EH (cell line): ENCODE measurements around the gene ANAPC2.

Experiments
- DNase-seq: peaks from one replicate; pipeline ENCODE4 v3.0.0-alpha.2; 2015; ENCODE audit warnings: low read depth

ANAPC2 gene

DNA sequence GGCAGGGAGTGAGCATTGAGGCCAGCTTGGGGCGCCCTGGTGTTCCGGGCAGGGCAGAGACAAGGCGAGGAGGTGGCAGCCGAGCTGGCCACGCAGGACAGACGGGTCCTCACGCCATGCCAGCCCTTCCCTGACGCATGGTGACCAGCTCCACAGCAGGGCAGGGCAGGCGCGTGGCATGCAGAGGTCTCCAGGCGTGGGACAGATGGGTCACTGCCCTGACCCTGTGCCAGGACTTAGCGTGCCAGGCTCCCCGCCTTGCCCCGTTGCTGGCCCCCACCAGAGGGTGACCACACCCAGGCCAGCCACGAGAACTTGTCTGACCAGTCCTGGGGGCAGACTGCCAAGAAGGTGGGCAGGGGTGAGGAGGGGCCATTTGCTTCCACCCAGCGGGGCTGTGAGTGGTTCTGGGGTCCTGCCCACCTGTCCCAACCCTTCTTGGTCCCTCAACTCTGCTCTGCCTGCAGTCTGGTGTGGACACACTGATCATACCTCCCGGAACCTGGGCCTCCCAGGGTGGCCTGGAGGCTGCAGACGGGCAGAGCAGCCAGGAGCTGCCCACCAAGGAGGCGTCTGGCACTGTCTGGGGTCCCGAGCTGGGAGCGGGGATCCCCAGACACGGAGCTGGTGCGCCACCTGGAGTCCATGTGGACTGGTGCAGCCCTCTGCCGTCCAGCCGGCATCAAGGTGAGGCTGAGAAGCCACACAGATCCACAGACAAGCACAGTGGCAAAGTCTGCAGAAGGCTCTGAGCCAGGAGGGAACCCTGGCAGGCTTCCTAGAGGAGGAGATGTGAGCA lies 38.9 kb upstream of the ANAPC2 start, which contains the start of gene RNF224:
RNF224 (plus strand) TSS at position 449 of the 799 bp plus-strand sequence. CDS start 834 bp downstream, outside the sequence.
- peak; percentile 75 for DNase-seq

DNA sequence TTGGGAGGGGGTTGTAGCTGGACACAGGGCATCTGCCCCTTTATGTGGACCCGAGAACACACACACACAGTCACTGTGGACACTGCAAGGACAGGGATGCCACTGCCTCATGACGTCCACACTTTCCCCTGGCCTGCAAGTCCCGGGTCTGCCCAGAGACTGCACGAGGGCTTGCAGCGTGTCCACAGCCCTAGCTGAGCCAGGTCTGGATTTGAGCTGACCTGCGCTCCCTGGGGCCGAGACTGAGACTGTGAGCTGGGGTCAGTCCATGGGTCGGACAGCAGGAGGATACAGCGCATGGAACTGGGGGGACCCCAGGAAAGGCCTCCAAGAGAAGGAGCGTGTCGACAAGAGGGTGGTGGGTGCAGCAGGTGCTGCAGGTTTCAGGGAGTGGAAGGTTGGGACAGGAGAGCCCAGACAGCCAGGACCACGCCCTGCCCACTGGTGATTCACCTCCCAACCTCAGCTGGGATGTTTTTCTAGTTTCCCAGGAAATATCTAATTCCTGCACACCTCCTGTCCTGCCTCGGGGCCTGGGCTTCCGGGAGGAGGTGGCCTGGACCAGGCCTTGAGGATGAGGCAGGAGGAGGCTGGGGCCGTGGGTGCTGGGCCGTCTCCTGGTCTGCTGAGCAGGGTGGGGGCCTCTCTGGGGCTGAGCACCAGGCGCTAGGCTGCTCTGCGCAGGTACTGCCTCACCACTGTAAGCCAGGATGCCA lies 38.1 kb upstream of the ANAPC2 start:
- DNase-seq: peak; percentile 31

DNA sequence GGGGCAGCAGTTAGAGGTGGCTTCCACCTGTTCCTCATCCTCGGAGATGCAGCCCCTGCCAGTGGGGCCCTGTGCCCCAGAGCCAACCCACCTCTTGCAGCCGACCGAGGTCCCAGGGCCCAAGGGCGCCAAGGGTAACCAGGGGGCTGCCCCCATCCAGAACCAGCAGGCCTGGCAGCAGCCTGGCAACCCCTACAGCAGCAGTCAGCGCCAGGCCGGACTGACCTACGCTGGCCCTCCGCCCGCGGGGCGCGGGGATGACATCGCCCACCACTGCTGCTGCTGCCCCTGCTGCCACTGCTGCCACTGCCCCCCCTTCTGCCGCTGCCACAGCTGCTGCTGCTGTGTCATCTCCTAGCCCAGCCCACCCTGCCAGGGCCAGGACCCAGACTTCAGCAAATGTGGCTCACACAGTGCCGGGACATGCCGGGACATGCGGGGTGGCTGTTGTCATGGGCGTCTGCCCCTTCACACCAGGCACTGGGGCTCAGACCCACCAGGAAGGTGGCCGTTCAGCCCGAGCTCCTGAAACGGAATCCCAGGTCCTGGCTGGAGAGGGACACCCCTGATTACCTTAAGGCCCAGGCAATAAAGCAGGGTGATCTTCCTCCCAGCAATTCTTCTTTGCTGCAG lies 37.5 kb upstream of the ANAPC2 start:
- DNase-seq: no peak

DNA sequence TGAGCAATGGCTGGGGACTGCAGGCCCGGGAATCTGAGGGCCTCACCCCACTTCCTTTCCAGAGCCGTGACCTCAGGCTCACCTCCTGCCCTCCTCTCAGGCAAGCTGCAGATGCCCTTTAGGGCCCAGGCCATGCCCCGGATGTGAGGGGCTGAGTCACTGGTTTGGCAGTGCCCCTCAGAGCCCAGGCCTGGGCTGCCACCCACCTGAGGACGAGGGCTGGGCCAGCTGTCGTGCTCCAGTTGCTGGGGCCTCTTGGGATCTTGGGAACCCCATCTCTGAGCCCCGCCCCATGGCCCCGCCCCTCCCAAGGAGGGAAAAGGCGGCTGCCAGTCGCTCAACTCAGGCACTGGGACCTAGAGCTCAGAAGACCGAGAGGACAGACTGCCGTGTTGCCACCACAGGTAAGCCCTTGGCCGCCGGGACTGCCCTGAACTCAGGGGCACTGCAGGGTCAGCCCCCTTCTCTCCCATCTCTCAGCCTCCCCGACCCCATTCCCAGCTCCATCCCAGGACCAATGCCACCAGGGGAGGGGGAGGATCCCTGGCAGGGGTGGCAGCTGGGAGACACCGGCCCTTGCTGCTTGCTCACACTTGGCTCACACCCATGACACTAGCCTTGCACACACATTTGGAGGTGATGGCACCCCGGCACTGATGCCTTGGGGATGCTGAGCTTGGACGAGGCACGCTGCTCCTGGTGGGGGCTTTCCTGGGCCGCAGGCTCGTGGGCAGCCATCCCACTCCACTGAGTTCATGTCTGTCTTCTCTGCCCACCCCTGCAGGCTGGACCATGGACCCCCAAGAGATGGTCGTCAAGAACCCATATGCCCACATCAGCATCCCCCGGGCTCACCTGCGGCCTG lies 36.7 kb upstream of the ANAPC2 start, which contains the start of gene CYSRT1:
CYSRT1 (plus strand) TSS at position 345 of the 865 bp plus-strand sequence; CDS start at position 793, 448 bp downstream.
- DNase-seq: no peak

DNA sequence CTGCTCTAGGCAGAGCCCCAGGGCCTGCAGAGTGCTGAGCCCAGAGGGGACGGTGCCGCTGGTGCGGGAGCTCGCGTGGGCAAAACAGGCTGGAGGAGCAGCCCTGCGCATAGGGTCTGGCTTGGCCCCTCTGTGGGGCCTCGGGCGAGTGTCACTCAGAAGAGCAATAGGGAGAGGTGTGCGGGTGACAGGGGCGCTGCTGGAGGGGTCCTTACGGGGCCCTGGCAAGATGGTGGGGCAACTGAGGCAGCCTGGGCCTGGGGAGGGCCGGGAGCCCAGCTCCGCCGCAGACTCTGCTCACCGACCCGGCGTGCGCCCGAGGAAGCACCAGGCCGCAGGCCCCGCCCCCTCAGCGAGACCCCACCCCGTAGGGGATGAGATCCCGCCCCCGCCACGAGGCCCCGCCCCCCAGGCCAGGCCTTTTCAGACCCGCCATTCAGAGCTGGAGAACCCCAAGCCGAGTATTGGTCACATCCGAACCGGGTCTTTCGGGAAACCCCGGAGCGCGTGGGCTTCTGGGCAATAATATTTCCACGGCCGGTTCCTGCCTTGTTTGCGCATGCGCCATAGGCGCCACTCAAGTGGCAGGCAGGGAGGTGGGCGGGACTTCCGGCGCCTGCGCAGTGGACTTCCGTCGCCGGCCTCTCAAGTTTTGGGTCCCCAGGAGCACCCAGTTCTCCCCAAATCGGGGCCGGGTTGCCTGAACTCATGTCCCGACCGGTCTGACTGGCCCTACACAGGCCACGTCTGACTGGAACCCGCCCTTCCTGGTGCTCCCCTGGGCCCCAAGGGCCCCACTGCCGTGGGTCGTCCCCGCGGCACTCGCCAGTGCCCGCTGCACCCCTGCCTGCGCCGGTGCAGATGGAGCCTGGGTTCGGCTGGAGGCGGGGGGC lies 35.0 kb upstream of the ANAPC2 start:
- DNase-seq: peak; percentile 99

DNA sequence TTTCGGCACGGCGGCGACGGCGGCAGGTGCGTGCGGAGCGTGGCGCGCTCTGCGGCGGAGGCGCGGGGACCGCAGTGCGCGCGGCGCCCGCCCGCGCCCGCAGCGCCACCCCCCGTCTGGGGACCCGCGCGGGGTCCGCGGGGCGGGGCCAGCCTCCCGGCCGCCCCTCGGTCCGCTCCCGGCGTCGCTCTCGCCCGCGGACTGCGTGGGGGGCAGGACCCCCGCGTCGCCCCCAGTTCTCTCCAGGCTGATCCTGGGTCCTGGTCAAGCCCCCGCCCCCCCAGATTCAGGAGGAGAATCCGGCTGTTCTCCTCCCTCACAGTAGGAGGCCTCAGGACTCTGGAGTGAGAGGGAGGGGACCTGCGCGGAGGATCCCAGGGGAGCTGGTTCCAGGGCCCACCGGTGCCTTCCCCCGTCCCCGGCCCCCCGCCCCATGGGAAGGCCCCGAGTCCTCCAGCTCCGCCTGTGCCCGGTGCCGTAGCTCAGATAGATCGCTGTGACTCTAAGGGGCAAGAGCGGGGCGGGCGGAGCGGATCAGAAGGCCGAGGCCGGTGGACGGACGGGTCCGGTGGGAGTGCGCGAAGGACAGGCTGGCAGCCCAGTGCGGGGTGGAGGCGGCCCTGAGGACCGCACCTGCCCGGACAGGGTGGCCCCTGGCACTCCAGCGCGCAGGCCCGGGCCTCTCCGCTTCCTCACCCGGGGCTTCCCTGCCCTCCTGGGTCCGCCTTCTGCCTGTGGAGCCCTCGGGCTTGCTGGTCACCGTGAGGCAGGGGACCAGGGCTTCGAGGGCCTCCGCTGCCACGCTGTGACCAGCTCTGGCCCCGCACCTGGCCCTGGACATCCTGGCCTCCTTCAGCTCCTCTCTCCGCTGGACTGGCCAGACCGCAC lies 34.1 kb upstream of the ANAPC2 start, which contains the start of gene RNF208:
RNF208 (minus strand) TSS at position 51 of the 888 bp plus-strand sequence. CDS start 1,028 bp downstream, outside the sequence.
- peak; percentile 26 for DNase-seq

DNA sequence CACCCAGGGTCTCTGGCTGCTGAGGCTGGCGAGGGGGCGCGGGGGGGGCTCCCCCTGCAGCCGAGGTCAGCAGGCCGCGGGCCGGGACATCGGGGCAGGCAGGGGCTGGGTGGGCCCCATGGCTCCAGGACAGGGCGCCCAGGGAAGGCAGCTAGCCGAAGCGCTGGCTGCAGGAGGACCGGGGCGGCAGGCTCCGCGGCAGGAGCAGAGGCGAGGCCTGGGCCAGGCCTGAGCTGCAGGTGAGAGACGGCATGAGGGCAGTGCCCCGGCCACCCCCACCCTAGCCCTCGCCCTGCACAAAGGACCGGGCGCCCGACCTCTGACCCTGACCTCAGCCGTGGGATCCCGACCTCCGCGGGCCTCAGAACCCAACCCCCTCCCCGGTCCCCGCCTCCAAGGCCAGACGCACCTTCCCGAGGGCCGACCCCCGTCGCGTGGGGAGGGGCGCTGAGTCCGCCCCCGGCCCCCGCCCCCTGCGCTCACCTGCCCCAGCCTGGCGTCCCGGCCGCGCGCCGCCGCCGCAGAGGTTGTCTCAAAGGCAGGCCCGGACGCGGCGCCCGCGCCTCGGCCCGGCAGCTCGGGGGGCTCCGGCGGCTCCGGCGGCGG lies 33.2 kb upstream of the ANAPC2 start:
- no peak for DNase-seq

DNA sequence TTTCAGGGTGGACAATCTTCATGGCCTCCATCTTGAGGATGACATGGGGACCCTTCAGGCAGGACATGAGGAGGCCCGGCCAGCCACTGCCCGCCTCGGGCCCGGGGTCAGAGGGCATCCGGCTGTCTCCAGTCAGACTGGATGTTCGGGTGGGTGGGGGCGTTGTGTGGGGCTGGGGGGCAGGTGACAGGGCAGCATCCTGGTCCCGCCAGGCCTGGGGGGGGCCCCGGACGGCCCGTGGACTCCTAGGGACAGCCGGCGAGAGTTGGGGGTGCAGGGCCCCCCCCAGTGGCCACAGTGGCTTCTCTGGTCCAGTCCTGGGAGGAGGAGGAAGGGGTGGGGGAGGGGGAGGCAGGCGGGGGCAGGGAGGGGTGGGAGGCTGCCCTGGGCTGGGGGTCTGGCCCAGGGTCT lies 32.7 kb upstream of the ANAPC2 start:
- no peak for DNase-seq

DNA sequence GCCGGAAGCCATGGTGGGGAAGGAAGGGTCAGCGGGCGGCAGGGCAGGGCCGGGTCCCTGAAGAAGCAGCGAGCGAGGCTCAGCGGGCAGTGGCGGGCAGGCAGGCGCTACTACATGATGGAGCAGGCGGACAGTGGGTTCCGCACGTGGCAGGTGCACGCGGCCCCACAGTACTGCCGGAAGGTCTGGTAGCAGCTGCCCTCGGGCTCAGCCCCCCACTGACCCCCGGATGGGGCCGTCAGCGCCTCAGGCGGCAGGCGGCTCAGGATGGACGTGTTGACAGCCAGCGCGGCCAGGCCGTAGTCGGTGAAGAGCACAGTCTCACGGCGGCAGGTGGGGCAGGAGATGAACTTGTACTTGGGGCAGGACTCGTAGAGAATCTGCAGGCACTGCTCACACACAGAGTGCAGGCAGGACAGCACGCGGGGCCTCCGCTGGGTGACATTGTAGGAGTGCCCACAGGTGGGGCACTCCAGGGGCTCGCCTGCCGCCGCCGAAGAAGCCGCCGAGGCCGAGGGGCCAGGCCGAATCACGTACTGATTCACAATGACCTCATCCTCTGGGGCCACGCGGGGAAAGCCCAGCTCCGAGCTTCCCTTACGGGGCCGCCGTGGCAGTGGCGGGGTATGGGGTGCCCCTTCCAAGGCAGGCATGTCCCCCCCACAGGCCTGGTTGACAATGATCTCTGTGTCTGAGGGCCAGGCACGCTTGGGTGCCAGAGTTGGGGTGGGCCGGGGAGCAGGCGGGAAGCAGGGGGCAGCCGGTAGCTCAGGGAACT lies 32.1 kb upstream of the ANAPC2 start:
- DNase-seq: no peak

DNA sequence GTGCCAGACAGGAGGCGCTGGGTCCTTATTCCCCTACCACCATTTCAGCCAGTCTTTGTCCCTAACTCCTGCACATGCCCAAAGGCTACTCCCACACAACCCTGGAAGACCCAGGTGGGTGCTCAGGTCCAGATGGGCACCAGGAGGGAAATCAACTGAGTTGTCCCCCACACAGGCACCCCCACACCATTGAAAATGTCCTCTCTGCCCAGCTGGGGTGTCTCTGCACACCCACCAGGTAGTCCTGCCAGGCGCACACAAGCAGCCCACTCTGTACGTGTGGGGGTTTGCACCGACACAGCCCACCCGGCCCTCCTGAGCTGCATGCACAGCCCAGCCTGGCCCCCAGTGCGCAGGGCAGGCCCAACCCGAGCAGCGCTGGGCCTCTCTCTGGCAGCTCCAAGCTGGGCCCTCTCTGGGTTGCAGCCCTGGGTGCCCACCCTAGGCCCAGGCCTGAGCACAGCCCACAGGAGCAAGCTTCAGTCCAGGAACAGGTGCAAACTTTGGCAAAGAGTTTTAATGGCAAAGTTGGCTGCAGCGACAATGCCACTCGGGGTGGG lies 31.5 kb upstream of the ANAPC2 start:
- no peak for DNase-seq

DNA sequence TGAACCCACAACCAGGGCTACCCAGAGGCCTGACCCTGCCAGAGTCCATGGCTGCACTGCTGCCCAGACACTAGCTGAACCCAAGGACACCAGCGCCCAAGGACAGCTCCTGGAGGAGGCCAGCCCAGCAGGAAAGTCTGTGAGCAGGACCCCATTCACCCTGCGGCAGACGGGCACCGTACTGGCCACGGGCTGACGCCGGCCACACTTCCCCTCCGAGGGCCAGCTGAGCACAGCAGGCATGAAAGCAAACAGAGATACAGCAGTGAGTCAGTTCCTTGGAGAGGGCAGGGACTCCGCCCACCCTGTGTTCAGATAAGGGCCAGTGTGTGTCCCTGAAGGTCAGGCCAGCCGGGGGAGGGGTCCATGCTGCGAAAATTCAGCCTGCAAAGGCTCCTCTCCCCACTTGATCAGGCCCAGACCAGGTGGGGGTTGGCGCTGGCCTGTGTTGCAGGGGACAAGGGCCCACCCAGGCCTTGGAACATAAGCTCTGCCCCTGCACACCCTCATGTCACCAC lies 30.5 kb upstream of the ANAPC2 start:
- peak; percentile 31 for DNase-seq

DNA sequence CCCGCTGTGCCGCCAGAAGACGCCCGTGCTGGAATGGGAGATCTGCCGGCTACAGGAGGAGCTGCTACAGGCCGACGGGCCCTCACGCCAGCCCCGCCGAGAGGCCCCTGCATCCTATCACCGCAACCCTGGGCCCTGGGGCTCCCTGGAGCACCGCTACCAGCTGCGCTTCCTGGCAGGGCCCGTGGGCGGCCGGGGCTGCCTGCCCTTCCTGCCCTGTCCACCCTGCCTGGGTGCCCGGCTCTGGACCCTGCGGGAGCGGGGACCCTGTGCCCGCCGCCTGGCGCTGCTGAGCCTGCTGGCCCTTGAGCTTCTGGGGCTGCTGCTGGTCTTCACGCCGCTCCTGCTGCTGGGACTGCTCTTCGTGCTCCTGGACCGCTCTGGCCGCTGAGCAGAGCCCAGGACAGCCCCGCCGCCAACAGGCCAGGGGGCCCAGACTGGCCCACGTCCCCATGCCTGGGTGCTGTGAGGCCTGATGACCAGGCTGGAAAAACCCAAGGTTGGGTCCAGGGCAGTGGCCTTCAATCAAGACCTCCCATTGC lies 29.9 kb upstream of the ANAPC2 start:
- DNase-seq: no peak

DNA sequence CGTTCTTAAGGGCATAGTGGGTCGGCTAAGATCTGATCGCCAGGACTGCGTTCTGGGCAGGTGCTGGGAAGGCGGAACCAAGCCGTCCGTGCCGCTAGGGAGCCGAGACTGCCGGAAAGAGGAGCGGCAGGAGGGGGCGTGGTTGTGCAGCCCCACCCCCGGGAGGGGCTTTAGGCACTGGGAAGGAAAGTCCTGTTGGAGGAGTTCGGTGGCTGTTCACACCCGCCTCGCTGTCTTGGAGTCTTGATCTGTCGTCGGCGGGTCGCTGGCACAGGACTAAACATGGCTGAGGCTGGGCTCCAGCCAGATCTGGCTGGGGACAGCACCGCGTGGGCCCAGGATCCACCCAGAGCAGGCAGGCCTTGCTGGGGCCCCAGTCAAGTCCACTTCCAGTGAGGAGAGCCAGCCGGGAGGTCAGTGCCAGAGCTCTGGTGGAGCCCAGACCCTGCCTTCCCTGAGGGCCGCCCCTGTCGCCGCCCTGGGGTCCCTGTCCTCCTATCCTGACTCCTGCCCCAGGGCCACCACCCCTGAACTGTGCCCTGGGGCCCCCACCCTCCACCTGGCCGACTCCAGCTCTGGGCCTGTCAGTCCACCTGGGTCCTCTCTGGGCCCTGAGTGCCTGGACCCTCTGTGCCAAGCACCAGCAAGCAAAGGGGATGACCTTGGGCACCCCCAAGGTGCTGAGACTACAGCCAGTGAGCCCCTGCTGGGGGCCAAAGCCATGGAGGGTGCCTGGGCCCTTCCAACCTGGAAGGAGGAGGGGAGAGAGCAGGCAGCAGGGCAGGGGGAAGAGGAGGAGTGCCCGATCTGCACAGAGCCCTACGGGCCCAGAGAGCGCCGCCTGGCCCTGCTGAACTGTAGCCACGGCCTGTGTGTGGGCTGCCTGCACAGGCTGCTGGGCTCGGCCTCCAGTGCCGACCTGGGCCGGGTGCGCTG lies 29.2 kb upstream of the ANAPC2 start:
- DNase-seq: no peak

DNA sequence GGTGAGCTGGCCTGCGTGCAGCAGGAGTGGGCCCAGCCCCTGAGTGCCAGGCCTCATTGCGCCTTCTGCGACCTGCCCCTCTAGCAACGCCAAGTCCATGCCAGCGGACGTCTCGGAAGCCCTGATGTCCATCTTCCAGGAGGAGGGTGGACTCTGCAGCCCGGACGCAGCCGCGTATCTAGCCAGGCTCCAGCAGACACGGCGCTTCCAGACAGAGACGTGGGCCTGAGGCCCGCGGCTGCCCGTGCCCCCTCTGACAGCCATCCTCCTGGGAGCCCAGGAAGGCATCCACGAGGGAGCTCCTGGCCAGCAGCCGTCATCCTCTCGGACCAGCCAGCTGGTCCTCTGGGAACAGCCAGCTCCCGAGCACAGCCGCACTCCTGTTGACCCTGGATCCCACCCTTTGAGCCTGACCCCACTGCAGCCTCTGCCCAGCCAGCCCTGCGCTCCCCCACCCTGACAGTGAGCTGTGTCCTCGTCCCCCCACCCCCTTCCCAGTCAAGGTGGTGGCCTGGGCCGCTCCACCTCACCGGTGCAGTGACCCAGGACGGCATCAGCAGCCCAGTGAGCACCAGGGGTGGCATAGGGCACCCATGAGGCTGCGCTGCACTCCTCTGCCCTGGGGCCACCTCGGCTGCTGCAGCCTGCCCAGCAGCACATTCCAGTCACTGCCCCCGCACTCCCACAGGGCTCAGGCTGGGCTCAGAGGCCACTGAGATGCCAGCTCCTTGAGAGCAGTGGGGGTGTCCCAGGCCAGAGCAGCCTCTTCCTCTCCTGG lies 28.0 kb upstream of the ANAPC2 start:
- DNase-seq: no peak

DNA sequence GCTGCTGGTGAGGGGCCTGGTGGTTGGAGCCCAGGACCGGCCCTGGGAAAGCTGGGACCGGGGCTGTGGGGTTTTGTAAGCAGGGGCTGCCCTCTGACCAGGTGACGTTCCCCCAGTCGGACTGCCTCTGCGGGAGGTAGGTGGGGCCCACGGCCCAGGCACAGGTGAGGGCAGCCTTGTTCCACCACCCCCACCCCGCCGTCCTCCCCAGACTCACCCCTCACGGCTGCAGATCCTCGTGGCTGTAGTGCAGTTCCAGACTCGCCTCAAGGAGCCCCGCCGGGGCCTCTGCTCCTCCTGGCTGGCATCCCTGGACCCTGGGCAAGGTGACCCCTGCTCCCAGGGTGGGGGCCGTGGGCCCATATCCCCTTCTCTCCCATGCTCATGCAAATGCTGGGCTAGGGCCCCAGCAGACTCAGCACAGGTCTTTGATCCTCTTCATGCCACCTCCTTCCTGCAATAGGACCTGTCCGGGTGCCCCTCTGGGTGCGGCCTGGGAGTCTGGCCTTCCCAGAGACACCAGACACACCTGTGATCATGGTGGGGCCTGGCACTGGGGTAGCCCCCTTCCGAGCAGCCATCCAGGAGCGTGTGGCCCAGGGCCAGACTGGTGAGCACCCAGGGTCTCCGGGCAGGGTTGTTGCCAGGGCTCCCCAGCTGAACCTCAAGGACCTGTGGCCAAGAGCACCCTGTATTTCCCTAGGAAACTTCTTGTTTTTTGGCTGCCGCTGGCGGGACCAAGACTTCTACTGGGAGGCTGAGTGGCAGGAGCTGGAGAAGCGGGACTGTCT lies 27.0 kb upstream of the ANAPC2 start:
- DNase-seq: no peak
